Loucy (cell line): ENCODE measurements around the gene RAN.
"Not testable (repeated sequence)": the region's sequence is repeated elsewhere in the genome, so short reads cannot be mapped to it uniquely, and the experiment has no call there.

Source experiments
- EZH2phosphoT487 ChIP-seq: fragments of 200-600 bp; IDR thresholded peaks from 2 replicates; pipeline ENCODE4 v1.6.1; 2018; ENCODE audit warnings: antibody characterized with exemption, mild to moderate bottlenecking, moderate library complexity, borderline replicate concordance
- TF ChIP-seq, protein P1 (sequence below): fragments of 200-600 bp; sonication (generic); conservative IDR thresholded peaks from 2 replicates; pipeline ENCODE4 v1.5.1; 2014; ENCODE audit warnings: mild to moderate bottlenecking, antibody characterized with exemption, low read length

DNA sequence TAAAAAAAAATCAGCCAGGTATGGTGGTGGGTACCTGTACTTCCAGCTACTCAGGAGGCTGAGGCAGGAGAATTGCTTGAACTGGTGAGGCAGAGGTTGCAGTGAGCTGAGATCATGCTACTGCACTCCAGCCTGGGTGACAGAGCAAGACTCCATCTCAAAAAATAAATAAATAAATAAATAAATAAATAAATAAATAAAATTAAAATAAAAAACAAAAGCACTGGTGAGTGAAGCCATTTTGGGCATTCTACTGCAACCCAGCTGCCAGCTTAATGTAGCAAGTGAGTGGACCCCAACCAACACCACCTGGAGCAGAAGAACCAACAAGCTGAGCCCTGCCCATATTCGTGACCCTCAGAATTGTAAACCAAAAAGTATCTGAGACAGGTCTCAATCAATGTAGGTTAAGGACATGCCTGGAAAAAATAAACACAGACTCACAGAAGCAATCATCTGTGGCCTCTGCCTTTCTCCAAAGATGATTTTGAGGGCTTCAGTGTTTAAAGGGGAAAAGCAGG lies 23.0 kb upstream of the RAN start:
- TF ChIP-seq, protein P1, sequence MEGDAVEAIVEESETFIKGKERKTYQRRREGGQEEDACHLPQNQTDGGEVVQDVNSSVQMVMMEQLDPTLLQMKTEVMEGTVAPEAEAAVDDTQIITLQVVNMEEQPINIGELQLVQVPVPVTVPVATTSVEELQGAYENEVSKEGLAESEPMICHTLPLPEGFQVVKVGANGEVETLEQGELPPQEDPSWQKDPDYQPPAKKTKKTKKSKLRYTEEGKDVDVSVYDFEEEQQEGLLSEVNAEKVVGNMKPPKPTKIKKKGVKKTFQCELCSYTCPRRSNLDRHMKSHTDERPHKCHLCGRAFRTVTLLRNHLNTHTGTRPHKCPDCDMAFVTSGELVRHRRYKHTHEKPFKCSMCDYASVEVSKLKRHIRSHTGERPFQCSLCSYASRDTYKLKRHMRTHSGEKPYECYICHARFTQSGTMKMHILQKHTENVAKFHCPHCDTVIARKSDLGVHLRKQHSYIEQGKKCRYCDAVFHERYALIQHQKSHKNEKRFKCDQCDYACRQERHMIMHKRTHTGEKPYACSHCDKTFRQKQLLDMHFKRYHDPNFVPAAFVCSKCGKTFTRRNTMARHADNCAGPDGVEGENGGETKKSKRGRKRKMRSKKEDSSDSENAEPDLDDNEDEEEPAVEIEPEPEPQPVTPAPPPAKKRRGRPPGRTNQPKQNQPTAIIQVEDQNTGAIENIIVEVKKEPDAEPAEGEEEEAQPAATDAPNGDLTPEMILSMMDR: not testable (repeated sequence)
- not testable (repeated sequence) for TF ChIP-seq EZH2phosphoT487
